Measurements from ENCODE around the gene ERC1.

DNA sequence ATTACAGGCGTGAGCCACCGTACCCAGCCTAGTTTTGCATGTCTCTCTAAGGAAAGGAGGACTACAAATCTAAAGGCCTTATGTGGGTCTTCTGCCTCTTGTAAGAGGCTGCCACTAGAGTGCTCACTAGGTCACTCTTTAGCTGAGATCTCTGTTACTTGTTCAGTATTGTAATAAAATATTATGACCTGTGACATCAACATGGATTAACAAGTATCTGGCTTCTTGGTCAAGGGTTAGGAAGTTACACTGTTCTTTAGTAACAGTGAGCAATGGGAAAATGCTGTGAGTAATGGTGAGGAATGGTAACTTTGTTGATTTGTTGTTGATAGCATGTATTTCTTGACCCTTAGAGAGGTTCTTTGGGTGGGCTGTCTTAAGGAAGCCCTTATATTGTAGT is 50.5 kb downstream of the ERC1 start:
- TF ChIP-seq ZFX (CRISPR knock-in tag; IDR thresholded peaks at IDR 0.05), result no peak
- TF ChIP-seq, protein P1, sequence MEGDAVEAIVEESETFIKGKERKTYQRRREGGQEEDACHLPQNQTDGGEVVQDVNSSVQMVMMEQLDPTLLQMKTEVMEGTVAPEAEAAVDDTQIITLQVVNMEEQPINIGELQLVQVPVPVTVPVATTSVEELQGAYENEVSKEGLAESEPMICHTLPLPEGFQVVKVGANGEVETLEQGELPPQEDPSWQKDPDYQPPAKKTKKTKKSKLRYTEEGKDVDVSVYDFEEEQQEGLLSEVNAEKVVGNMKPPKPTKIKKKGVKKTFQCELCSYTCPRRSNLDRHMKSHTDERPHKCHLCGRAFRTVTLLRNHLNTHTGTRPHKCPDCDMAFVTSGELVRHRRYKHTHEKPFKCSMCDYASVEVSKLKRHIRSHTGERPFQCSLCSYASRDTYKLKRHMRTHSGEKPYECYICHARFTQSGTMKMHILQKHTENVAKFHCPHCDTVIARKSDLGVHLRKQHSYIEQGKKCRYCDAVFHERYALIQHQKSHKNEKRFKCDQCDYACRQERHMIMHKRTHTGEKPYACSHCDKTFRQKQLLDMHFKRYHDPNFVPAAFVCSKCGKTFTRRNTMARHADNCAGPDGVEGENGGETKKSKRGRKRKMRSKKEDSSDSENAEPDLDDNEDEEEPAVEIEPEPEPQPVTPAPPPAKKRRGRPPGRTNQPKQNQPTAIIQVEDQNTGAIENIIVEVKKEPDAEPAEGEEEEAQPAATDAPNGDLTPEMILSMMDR (IDR thresholded peaks at IDR 0.05 in 2 of 3, conservative IDR thresholded peaks at IDR 0.05 in 1 of 3; ENCODE audit: insufficient read depth in 2 of 3, low read depth in 1 of 3, low read length in 3 of 3), result no peak

Measured in K562 (cell line).